ENCODE results near the gene NUP160. TPM values are rescaled to one million over a fixed set of nuclear protein-coding genes. Genes with fewer than 3 reads are reported as not detected.

Gene NUP160
- total and polyA plus RNA-seq, 2 of the 13 experiments (the other 11 are each of a cell fraction or from before 2014, with no cell fraction given), result 28.3 to 43.5 TPM

GRCh38 chr11:47847892-47848699 lies at the start of gene NUP160 (continued):
- TF ChIP-seq GATA4 (IDR thresholded peaks at IDR 0.05; ENCODE audit: borderline replicate concordance, low read depth) (peak; percentile 51; the same call in 1 of the 2 replicates), NCOR1 (IDR thresholded peaks at IDR 0.05; ENCODE audit: borderline replicate concordance, low read length) (no peak), ZBTB21 (CRISPR knock-in tag; IDR thresholded peaks at IDR 0.05) (0 out of 2 replicates have a peak, but pooled peaks have one; percentile 46), FOXJ3 (CRISPR knock-in tag; IDR thresholded peaks at IDR 0.05; ENCODE audit: borderline replicate concordance) (peak; percentile 54; the same call in 1 of the 2 replicates), ZNF574 (CRISPR knock-in tag; IDR thresholded peaks at IDR 0.05) (peak; percentile 88), ZBTB25 (CRISPR knock-in tag; IDR thresholded peaks at IDR 0.05) (peak; percentile 20; the same call in 1 of the 2 replicates), ZBTB33 (CRISPR knock-in tag; IDR thresholded peaks at IDR 0.05) (peak; percentile 41; the same call in 1 of the 2 replicates), E2F5 (CRISPR knock-in tag; conservative IDR thresholded peaks at IDR 0.05) (peak; percentile 57; the same call in 1 of the 2 replicates), ZNF749 (CRISPR knock-in tag; IDR thresholded peaks at IDR 0.05; ENCODE audit: borderline replicate concordance) (peak; percentile 91), ELF3 (CRISPR knock-in tag; IDR thresholded peaks at IDR 0.05) (peak; percentile 53), ZSCAN9 (CRISPR knock-in tag; IDR thresholded peaks at IDR 0.05; ENCODE audit: borderline replicate concordance) (peak; percentile 82; the same call in 1 of the 2 replicates), GATAD2A (CRISPR knock-in tag; IDR thresholded peaks at IDR 0.05) (peak; percentile 47; the same call in 1 of the 2 replicates), IKZF5 (CRISPR knock-in tag; IDR thresholded peaks at IDR 0.05) (peak; percentile 93), BORCS8-MEF2B (CRISPR knock-in tag; IDR thresholded peaks at IDR 0.05) (peak; percentile 94), ZNF567 (CRISPR knock-in tag; IDR thresholded peaks at IDR 0.05; ENCODE audit: borderline replicate concordance) (0 out of 2 replicates have a peak, but pooled peaks have one; percentile 54), ZNF546 (CRISPR knock-in tag; conservative IDR thresholded peaks at IDR 0.05) (peak; percentile 82), ZFP36L2 (CRISPR knock-in tag; IDR thresholded peaks at IDR 0.05) (no peak), ZNF7 (CRISPR knock-in tag; IDR thresholded peaks at IDR 0.05) (no peak; the same call in 1 of the 2 replicates)
- TF ChIP-seq, protein P1, sequence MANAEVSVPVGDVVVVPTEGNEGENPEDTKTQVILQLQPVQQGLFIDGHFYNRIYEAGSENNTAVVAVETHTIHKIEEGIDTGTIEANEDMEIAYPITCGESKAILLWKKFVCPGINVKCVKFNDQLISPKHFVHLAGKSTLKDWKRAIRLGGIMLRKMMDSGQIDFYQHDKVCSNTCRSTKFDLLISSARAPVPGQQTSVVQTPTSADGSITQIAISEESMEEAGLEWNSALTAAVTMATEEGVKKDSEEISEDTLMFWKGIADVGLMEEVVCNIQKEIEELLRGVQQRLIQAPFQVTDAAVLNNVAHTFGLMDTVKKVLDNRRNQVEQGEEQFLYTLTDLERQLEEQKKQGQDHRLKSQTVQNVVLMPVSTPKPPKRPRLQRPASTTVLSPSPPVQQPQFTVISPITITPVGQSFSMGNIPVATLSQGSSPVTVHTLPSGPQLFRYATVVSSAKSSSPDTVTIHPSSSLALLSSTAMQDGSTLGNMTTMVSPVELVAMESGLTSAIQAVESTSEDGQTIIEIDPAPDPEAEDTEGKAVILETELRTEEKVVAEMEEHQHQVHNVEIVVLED (CRISPR knock-in tag; IDR thresholded peaks at IDR 0.05; ENCODE audit: borderline replicate concordance), result peak; percentile 93

Measured in HepG2 (cell line).